H1 (cell line): ENCODE measurements around the gene CBFB.

Experiments
- CTCF ChIP-seq, 3 experiments: IDR thresholded peaks; 1 replicate in 2 of 3; 2 replicates in 1 of 3; pipeline versions ENCODE4 v1.5.1 to v1.6.1; 2011; ENCODE audit warnings: low read length in 3 of 3, mild to moderate bottlenecking in 3 of 3, inconsistent platforms in 2 of 3, low read depth in 1 of 3, moderate library complexity in 1 of 3; ENCODE audit not compliant: insufficient read depth in 1 of 3; ENCODE audit errors: control extremely low read depth in 1 of 3
- FOSL1 ChIP-seq: IDR thresholded peaks from 2 replicates; pipeline ENCODE4 v1.6.1; 2011; ENCODE audit warnings: mild to moderate bottlenecking, low read depth, low read length, moderate library complexity; ENCODE audit not compliant: insufficient read depth
- JUN ChIP-seq: IDR thresholded peaks from 2 replicates; pipeline ENCODE4 v1.6.1; 2011; ENCODE audit warnings: low read depth, mild to moderate bottlenecking, improper control_type of control experiment, low read length
- KDM1A ChIP-seq: fragments of 200-600, 300-600 bp; sonication (generic); IDR thresholded peaks from 2 replicates; pipeline ENCODE4 v1.7.1; 2016; ENCODE audit warnings: mild to moderate bottlenecking, low read length, borderline replicate concordance
- NANOG ChIP-seq: IDR thresholded peaks from 2 replicates; pipeline ENCODE4 v1.6.1; 2011; ENCODE audit warnings: low read length, low read depth, mild to moderate bottlenecking, inconsistent platforms; ENCODE audit not compliant: insufficient read depth, poor library complexity, severe bottlenecking
- POLR2A ChIP-seq, 2 experiments: IDR thresholded peaks; 1 replicate in 1 of 2; 2 replicates in 1 of 2; pipeline ENCODE4 v1.6.1; 2011; ENCODE audit warnings: low read depth in 2 of 2, low read length in 2 of 2, mild to moderate bottlenecking in 2 of 2; ENCODE audit errors: control extremely low read depth in 1 of 2
- RAD21 ChIP-seq, 2 experiments: IDR thresholded peaks in 1 of 2; conservative IDR thresholded peaks in 1 of 2; 2 replicates each; pipeline ENCODE4 v1.6.1; 2011; ENCODE audit warnings: low read depth in 2 of 2, low read length in 2 of 2, improper control_type of control experiment in 1 of 2, inconsistent platforms in 1 of 2, mild to moderate bottlenecking in 1 of 2, moderate library complexity in 1 of 2
- RFX5 ChIP-seq: IDR thresholded peaks from 2 replicates; pipeline ENCODE4 v1.6.1; 2011; ENCODE audit warnings: low read depth, low read length, improper control_type of control experiment, borderline replicate concordance
- RXRA ChIP-seq: IDR thresholded peaks from 2 replicates; pipeline ENCODE4 v1.6.1; 2011; ENCODE audit warnings: low read depth, mild to moderate bottlenecking, low read length, moderate library complexity; ENCODE audit not compliant: insufficient read depth
- TEAD4 ChIP-seq: IDR thresholded peaks from 2 replicates; pipeline ENCODE4 v1.6.1; 2012; ENCODE audit warnings: low read depth, low read length, inconsistent platforms, mixed read lengths
- USF2 ChIP-seq: IDR thresholded peaks from 2 replicates; pipeline ENCODE4 v1.6.1; 2011; ENCODE audit warnings: low read length, improper control_type of control experiment
- YY1 ChIP-seq: IDR thresholded peaks from 2 replicates; pipeline ENCODE4 v1.6.1; 2011; ENCODE audit warnings: low read depth, mild to moderate bottlenecking, low read length
- ZNF274 ChIP-seq: IDR thresholded peaks from 2 replicates; pipeline ENCODE4 v1.7.0; 2012; ENCODE audit warnings: low read length, borderline replicate concordance; ENCODE audit errors: extremely low read depth

- TF ChIP-seq ZNF274 (no peak), RFX5 (no peak), KDM1A (no peak), RXRA (no peak), USF2 (no peak), FOSL1 (no peak), RAD21 (IDR thresholded peaks at IDR 0.05 in 1 of 2, conservative IDR thresholded peaks at IDR 0.05 in 1 of 2; ENCODE audit: low read depth in 2 of 2, low read length in 2 of 2) (no peak), CTCF (IDR thresholded peaks at IDR 0.05; ENCODE audit: control extremely low read depth in 1 of 3, insufficient read depth in 1 of 3, low read depth in 1 of 3, low read length in 3 of 3) (no peak), POLR2A (IDR thresholded peaks at IDR 0.05; ENCODE audit: control extremely low read depth in 1 of 2, low read depth in 2 of 2, low read length in 2 of 2) (no peak), YY1 (no peak), NANOG (no peak), JUN (no peak), TEAD4 (no peak)
These were observed 2.4 kb upstream of the CBFB start for GRCh38 chr16:67026570-67026969.
